GM10266 (cell line): ENCODE measurements around the gene PHF23.

Experiments
- DNase-seq: peaks from one replicate; pipeline ENCODE4 v3.0.0; 2012; ENCODE audit errors: extremely low spot score
- CTCF ChIP-seq: IDR thresholded peaks from 2 replicates; pipeline ENCODE4 v1.5.1; 2012; ENCODE audit warnings: mild to moderate bottlenecking, low read depth; ENCODE audit not compliant: control insufficient read depth, insufficient read depth; ENCODE audit errors: missing control alignments

The PHF23 gene

GRCh38 chr17:7241783-7242716 lies 2.8 kb upstream of the PHF23 start, which contains the start of gene GABARAP:
Gene GABARAP, minus strand, starts transcription at chr17:7242449. Its CDS starts 119 bp downstream, at chr17:7242330.
- no peak for TF ChIP-seq CTCF

DNA sequence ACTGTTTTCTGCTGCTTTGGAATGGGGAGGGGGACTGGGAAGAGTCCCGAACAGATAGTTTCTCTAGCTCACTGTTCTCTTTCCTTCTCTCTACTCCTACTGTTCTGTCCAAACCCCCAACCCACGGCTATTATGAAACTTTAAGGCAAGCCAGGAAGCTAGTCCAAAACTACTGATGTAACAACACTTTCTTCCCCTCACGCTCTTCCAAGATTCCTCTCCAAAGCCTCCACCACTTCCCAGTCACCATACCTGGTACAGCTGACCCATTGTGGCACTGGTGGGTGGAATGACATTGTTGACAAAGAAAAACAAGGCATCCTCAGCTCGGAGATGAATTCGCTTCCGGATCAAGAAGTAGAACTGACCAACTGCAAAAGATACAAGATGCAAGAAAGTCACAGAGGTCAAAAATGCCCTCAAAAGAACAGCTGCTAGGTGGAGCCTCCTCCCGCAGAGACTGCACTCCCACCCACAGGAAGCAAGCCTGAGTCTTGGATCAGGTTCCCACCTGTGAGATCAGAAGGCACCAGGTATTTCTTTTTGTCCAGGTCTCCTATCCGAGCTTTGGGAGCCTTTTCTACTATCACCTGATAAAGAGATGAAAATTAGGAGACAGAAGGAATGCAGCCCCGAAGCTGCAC lies 2.0 kb upstream of the PHF23 start:
- no peak for TF ChIP-seq CTCF
- DNase-seq, result no peak

More at GRCh38 chr17:7241783-7242716, 2.8 kb upstream of the PHF23 start, which contains the start of gene GABARAP:
- DNase-seq, result peak; percentile 85

DNA sequence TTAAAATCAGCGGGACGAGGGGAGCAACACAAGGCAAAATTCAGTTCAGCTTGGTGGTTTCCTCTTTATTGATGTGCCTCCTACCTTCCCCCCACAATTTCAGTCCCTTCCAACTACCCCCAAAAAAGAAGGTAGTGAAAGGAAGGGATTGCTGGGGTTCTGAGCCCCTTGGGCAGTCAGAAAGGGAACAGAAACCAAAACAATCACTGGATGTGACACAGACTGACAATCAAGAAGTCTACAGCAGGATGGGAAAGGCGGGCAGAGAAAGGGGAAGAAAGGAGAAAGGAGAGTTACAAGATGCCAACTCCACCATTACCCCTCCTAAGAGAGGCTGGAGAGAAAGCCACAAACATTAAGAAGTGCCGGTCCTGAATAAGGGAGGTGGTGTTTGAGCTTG lies 1.1 kb upstream of the PHF23 start:
- no peak for DNase-seq
- TF ChIP-seq CTCF, result no peak

- no peak for TF ChIP-seq CTCF
- no peak for DNase-seq
These were observed 702 bp downstream of the PHF23 start for GRCh38 chr17:7238420-7239090.

- DNase-seq, result peak; percentile 91
These were observed 1.4 kb downstream of the PHF23 start for GRCh38 chr17:7237761-7238419.

More at GRCh38 chr17:7237761-7238419, 1.4 kb downstream of the PHF23 start:
- no peak for TF ChIP-seq CTCF
